ENCODE data around the gene UST. TPM values are rescaled to one million over a fixed set of nuclear protein-coding genes. Genes with fewer than 3 reads are reported as not detected.

UST gene
- total RNA-seq, 2 experiments from 2014 or later: 1.9 to 3.7 TPM

DNA sequence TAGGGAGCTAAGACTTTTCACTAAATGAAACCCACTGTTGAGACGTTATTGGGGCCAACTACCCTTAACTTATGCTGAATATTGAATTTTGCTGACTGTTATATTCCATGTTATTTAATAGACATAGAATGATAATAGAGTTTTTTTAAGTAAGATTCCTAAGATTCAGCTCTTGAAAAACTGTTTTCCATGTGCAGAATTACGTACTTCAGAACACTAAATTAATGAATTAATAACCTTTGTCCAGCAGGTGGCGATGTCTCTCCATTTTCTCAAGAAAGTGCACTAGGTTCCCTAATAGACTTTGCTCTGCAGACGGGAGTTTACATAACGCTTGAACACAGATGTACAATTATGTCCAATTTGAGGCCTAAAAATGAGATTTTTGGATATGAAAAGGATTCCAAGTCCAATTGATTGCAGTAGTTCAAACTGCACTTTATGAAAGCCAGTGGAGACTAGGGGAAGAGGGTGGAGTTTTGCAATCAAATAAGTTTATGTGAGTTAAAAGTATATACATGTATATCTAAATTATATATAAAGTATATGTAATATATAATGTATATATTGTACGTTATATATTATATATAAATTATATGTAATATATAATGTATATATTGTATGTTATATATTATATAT lies 282.1 kb downstream of the UST start:
- Mint-ChIP-seq H3K27me3 (no peaks in the 10 kb centered on the region), H3K4me3 (no peak overlapping the region), H3K9me3 (peaks cover 4% of the 10 kb centered on the region), H3K36me3 (ENCODE audit: low read depth) (no peaks in the 10 kb centered on the region), H3K27ac (peak overlapping the region; percentile 1), H3K4me1 (ENCODE audit: low read depth) (peaks cover 45% of the 10 kb centered on the region)
- ATAC-seq (ENCODE audit: poor library complexity) (peak; percentile 73), DNase-seq (peak; percentile 23 to 91 (median 58))
- H3K4me3 ChIP-seq (ENCODE audit: low read length): no peak overlapping the region
- no peaks in the 10 kb centered on the region for H3K27me3 ChIP-seq (ENCODE audit: control insufficient read depth in 1 of 2, insufficient read depth in 2 of 2, low read length in 2 of 2)
- intact Hi-C loops (cut with DNase I, micrococcal nuclease): loop anchor here (1.0 to 10.0 kb wide), 5 partner anchors 53 to 666 kb away; no protein-coding TSS in a partner anchor
- ChIA-PET POLR2A (interaction anchor here (1.0 to 1.5 kb wide), 3 partner anchors 35 to 403 kb away, joined by 3 to 6 read pairs (median 4); no protein-coding TSS in a partner anchor), CTCF (interaction anchor here (0.6 to 5.9 kb wide), 23 partner anchors 10 to 499 kb away, joined by 3 to 52 read pairs (median 3); no protein-coding TSS in a partner anchor)
- H3K27ac ChIP-seq (ENCODE audit: low read depth in 1 of 2, low read length in 2 of 2): no peak overlapping the region
- TF ChIP-seq, protein P1, sequence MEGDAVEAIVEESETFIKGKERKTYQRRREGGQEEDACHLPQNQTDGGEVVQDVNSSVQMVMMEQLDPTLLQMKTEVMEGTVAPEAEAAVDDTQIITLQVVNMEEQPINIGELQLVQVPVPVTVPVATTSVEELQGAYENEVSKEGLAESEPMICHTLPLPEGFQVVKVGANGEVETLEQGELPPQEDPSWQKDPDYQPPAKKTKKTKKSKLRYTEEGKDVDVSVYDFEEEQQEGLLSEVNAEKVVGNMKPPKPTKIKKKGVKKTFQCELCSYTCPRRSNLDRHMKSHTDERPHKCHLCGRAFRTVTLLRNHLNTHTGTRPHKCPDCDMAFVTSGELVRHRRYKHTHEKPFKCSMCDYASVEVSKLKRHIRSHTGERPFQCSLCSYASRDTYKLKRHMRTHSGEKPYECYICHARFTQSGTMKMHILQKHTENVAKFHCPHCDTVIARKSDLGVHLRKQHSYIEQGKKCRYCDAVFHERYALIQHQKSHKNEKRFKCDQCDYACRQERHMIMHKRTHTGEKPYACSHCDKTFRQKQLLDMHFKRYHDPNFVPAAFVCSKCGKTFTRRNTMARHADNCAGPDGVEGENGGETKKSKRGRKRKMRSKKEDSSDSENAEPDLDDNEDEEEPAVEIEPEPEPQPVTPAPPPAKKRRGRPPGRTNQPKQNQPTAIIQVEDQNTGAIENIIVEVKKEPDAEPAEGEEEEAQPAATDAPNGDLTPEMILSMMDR (IDR thresholded peaks at IDR 0.05): peak; percentile 86
- H3K9me3 ChIP-seq (ENCODE audit: control insufficient read depth in 1 of 2, insufficient read depth in 1 of 2, low read length in 2 of 2): peaks cover 0 to 4% of the 10 kb centered on the region in 2 experiments
- H3K36me3 ChIP-seq (ENCODE audit: insufficient read depth, low read length): no peaks in the 10 kb centered on the region
- H3K4me1 ChIP-seq (ENCODE audit: insufficient read depth, low read length): peaks cover 21% of the 10 kb centered on the region

DNA sequence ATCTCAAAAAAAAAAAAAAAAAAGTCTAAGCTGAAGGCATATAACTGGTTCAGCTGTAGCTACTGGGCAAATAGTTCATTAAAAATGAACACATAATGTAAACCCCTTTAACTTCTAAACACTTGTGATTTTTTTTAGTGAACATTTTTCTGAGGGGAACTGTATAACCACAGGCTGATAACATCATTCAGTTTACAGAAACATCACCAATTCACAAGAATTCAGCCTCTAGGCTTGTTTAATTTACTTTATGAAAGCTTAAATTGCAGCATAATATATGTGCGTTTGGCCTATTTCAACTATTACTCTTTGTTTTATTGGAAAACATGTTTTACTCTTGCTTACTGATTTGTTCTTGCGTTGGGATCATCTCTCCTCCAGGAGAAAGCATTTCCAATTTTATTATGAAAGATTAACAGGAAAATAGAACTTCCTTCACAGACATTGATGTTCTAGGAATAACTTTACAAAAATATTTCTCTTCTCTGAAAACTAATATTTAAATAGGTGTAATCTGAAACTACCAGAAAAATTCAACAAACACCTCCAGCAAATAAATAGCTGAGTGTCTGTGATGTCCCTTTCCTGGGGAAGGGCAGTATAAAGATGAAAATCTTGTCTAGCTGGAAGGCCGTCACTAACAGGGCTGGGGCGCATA lies 284.5 kb downstream of the UST start:
- ChIA-PET POLR2A (interaction anchor here (1.0 to 2.1 kb wide), 5 partner anchors 8 to 401 kb away, joined by 3 to 9 read pairs (median 6); no protein-coding TSS in a partner anchor), CTCF (interaction anchor here (1.4 to 5.9 kb wide), 3 partner anchors 35 to 401 kb away, joined by 3 to 52 read pairs (median 6); no protein-coding TSS in a partner anchor)
- H3K4me3 Mint-ChIP-seq: peak overlapping the region; percentile 31
- TF ChIP-seq, protein P1 (IDR thresholded peaks at IDR 0.05): no peak
- H3K36me3 ChIP-seq (ENCODE audit: insufficient read depth, low read length): no peaks in the 10 kb centered on the region
- intact Hi-C loops (cut with DNase I, micrococcal nuclease): loop anchor here in 1 of 2 experiments (5.0 kb wide), 1 partner anchor 36 kb away; no protein-coding TSS in a partner anchor
- no peaks in the 10 kb centered on the region for H3K36me3 Mint-ChIP-seq (ENCODE audit: low read depth)
- H3K9me3 ChIP-seq (ENCODE audit: control insufficient read depth in 1 of 2, insufficient read depth in 1 of 2, low read length in 2 of 2): no peaks in the 10 kb centered on the region
- peak overlapping the region; percentile 15 for H3K4me3 ChIP-seq (ENCODE audit: low read length)
- no peaks in the 10 kb centered on the region for H3K27me3 ChIP-seq (ENCODE audit: control insufficient read depth in 1 of 2, insufficient read depth in 2 of 2, low read length in 2 of 2)
- DNase-seq (peak in 2 of 14 experiments; percentile 22 to 23), ATAC-seq (ENCODE audit: poor library complexity) (no peak)
- H3K9me3 Mint-ChIP-seq: peaks cover 3% of the 10 kb centered on the region
- H3K27ac ChIP-seq (ENCODE audit: low read depth in 1 of 2, low read length in 2 of 2): peak overlapping the region in 1 of 2 donors; percentile 27
- peaks cover 21% of the 10 kb centered on the region for H3K4me1 ChIP-seq (ENCODE audit: insufficient read depth, low read length)
- no peaks in the 10 kb centered on the region for H3K27me3 Mint-ChIP-seq
- peaks cover 47% of the 10 kb centered on the region for H3K4me1 Mint-ChIP-seq (ENCODE audit: low read depth)
- peak overlapping the region; percentile 55 for H3K27ac Mint-ChIP-seq

DNA sequence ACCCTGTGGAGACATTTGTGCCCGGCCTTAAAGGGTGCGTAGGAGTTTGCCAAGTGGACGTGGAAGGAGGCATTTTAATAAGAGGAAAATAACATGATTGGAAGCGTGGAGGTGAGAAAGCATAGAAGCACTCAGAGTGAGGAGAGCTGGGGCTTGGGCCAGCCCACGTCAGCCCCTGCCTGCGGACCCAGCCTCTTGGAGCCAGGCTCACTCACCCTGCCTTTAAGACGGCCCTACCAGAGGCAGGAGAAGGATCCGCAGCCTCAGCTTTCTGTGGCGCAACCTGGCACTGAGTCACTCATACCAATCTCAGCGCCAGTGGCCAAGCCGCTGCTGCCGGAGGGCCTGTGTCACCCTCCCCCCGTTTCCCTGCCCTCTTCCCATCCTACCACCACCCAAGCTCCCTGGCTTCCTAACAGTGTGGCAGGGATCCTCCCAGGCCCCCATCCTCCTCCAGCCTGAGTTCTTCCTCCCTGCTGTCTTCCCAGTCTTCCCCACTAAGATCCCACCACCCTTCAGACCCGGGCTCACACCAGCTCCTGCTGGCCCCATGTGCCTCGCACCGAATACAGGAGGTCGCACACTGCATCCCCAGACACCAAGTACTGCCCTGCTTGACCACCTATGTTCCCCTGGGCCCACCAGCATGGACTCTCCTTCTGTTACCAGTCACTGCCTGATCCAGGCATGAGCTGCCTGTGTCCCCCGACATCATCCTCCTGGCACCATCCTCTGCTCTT lies 285.2 kb downstream of the UST start:
- intact Hi-C loops (cut with DNase I, micrococcal nuclease): loop anchor here in 1 of 2 experiments (5.0 kb wide), 1 partner anchor 35 kb away; no protein-coding TSS in a partner anchor
- Mint-ChIP-seq H3K27me3 (no peaks in the 10 kb centered on the region), H3K9me3 (no peaks in the 10 kb centered on the region), H3K4me1 (ENCODE audit: low read depth) (peaks cover 47% of the 10 kb centered on the region), H3K27ac (peak overlapping the region; percentile 55), H3K4me3 (peak overlapping the region; percentile 31), H3K36me3 (ENCODE audit: low read depth) (no peaks in the 10 kb centered on the region)
- no peaks in the 10 kb centered on the region for H3K27me3 ChIP-seq (ENCODE audit: control insufficient read depth in 1 of 2, insufficient read depth in 2 of 2, low read length in 2 of 2)
- peaks cover 21% of the 10 kb centered on the region for H3K4me1 ChIP-seq (ENCODE audit: insufficient read depth, low read length)
- DNase-seq (peak in 6 of 14 experiments; percentile 21 to 53 (median 40)), ATAC-seq (ENCODE audit: poor library complexity) (peak; percentile 48)
- TF ChIP-seq, protein P1 (IDR thresholded peaks at IDR 0.05): no peak
- H3K9me3 ChIP-seq (ENCODE audit: control insufficient read depth in 1 of 2, insufficient read depth in 1 of 2, low read length in 2 of 2): no peaks in the 10 kb centered on the region
- POLR2A ChIA-PET: interaction anchor here (1.0 to 2.1 kb wide), 6 partner anchors 8 to 442 kb away, joined by 3 to 9 read pairs (median 5); no protein-coding TSS in a partner anchor
- peak overlapping the region in 1 of 2 donors; percentile 27 for H3K27ac ChIP-seq (ENCODE audit: low read depth in 1 of 2, low read length in 2 of 2)
- CTCF ChIA-PET: interaction anchor here (1.4 to 5.9 kb wide), 3 partner anchors 34 to 400 kb away, joined by 3 to 52 read pairs (median 6); no protein-coding TSS in a partner anchor
- peak overlapping the region; percentile 15 for H3K4me3 ChIP-seq (ENCODE audit: low read length)
- H3K36me3 ChIP-seq (ENCODE audit: insufficient read depth, low read length): no peaks in the 10 kb centered on the region

Measured in CD4-positive, alpha-beta T cell (primary cell).